ENCODE results near the gene CDCA7.
"Not testable (repeated sequence)": the region's sequence is repeated elsewhere in the genome, so short reads cannot be mapped to it uniquely, and the experiment has no call there.

Gene CDCA7

DNA sequence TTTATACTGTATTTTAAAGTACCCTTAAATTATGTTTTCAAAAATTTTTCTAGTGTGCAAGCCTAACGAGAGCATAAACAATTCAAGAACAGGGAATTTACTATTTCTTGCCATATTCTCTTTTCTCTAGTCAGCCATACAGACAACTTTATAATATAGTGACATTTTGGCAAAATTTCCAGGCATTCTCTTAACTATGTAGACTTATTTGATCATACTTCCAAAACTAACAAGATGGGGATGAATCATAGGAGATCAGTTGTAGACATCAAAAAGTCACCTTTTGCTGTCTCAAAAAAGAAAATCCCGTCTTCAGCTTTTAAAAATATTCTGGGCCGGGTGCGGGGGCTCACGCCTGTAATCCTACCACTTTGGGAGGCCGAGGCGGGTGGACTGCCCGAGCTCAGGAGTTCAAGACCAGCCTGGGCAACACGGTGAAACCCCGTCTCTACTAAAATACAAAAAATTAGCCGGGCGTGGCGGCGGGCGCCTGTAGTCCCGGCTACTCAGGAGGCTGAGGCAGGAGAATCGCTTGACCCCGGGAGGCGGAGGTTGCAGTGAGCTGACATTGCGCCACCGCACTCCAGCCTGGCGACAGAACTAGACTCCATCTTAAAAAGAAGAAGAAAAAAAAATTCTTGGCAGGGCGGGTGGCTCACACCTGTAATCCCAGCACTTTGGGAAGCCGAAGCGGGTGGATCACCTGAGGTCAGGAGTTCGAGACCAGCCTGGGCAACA, 61.9 kb downstream of the CDCA7 start:
- H2AFZ ChIP-seq (ENCODE audit: low read depth, low read length) = peak overlapping the region; percentile 74
- not testable (repeated sequence) for H3K27me3 ChIP-seq (ENCODE audit: insufficient read depth, low read length); H3K36me3 ChIP-seq (ENCODE audit: insufficient read depth, low read length); H3K9me3 ChIP-seq (ENCODE audit: low read length)
- peaks cover 24% of the 10 kb centered on the region for H3K4me1 ChIP-seq (ENCODE audit: insufficient read depth, low read length)
- peak overlapping the region; percentile 11 for H3K4me3 ChIP-seq (ENCODE audit: low read length)

DNA sequence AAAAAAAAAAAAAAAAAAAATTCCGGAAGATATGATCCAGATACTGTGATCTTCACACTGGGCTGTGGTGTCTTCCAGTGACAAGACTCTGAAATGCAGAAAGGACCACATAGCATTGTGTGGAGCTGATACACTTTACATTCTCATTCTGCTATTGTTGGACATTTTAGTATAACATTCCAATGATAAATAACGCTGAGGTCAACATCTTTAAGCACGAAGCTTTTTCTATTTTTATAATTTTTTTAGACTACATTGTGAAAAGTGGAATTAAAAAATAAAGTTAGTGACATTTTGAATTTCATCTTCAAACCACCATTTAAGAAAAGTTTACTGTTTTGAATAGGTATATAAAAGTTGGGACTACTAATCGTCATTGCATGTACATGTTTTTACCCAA, 62.7 kb downstream of the CDCA7 start:
- Histone ChIP-seq H3K4me1 (ENCODE audit: insufficient read depth, low read length) (peaks cover 24% of the 10 kb centered on the region), H3K9me3 (ENCODE audit: low read length) (no peaks in the 10 kb centered on the region), H3K27me3 (ENCODE audit: insufficient read depth, low read length) (no peaks in the 10 kb centered on the region), H3K36me3 (ENCODE audit: insufficient read depth, low read length) (no peaks in the 10 kb centered on the region), H3K4me3 (ENCODE audit: low read length) (no peak overlapping the region), H2AFZ (ENCODE audit: low read depth, low read length) (no peak overlapping the region)

DNA sequence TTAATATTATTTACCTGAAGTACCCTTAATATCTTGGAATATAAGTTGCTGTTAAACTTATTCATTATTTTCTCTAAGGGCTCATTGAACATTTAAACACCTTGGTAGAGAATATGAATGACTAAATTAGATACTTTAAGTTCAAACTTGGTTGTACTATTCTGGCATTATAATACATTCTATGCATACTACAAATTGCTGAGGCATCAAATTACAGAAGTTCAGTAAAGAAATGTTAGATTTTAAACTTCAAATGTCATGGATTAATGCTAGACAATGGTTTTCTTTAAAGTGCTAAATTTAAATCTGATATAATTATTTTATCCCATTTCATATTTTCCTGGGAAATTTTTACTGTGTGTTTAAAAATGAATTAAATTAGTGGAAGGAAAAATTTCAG, 63.1 kb downstream of the CDCA7 start:
- Histone ChIP-seq H3K4me3 (ENCODE audit: low read length) (no peak overlapping the region), H3K4me1 (ENCODE audit: insufficient read depth, low read length) (peaks cover 25% of the 10 kb centered on the region)

More for the DNA sequence above, 63.1 kb downstream of the CDCA7 start:
- Histone ChIP-seq H3K9me3 (ENCODE audit: low read length) (no peaks in the 10 kb centered on the region), H3K36me3 (ENCODE audit: insufficient read depth, low read length) (no peaks in the 10 kb centered on the region), H2AFZ (ENCODE audit: low read depth, low read length) (no peak overlapping the region), H3K27me3 (ENCODE audit: insufficient read depth, low read length) (no peaks in the 10 kb centered on the region)

Data from neuron (in vitro differentiated cells).